Right lobe of liver (tissue), 6 donors: ENCODE data around the gene SEMA4D. TPM values are rescaled to one million over a fixed set of nuclear protein-coding genes. Genes with fewer than 3 reads are reported as not detected.

Experiments used
- ATAC-seq, 4 donors: fragments of 200-7000 bp; cut with Tn5 transposase; one replicate each; pipeline ENCODE4 v1.9.1; 2020; ENCODE audit warnings: mild to moderate bottlenecking in 4 of 4, moderate library complexity in 4 of 4
- DNase-seq, 3 donors: peaks; one replicate each; pipeline ENCODE4 v3.0.0-alpha.2; 2020
- H3K27ac ChIP-seq, 3 donors: fragments of 200-600 bp; one replicate each; pipeline ENCODE4 v1.8.0; 2022
- H3K27me3 ChIP-seq, 2 donors: fragments of 200-600 bp; one replicate each; pipeline ENCODE4 v1.8.0; 2022
- H3K36me3 ChIP-seq, 4 donors: fragments of 200-600 bp; sonication (generic) in 1 of 4; one replicate each; pipeline versions ENCODE4 v1.5.1 to v1.8.0; 2017 to 2022; ENCODE audit warnings: control low read depth in 1 of 4
- H3K4me1 ChIP-seq, 4 donors: fragments of 200-600 bp; sonication (generic) in 1 of 4; one replicate each; pipeline versions ENCODE4 v1.5.1 to v1.8.0; 2017 to 2022; ENCODE audit warnings: control low read depth in 1 of 4
- H3K4me3 ChIP-seq, 3 donors: fragments of 200-600 bp; one replicate each; pipeline ENCODE4 v1.8.0; 2022
- H3K9me3 ChIP-seq, 4 donors: fragments of 200-600 bp; sonication (generic) in 1 of 4; one replicate each; pipeline versions ENCODE4 v1.5.1 to v1.8.0; 2017 to 2022; ENCODE audit warnings: control low read depth in 1 of 4
- CTCF ChIP-seq, 4 donors: fragments of 200-600 bp in 3 of 4; fragments of 450-650 bp in 1 of 4; IDR thresholded peaks; one replicate each; pipeline versions ENCODE4 v1.5.1 to v1.8.0; 2016 to 2022; ENCODE audit warnings: antibody characterized with exemption in 4 of 4, mild to moderate bottlenecking in 2 of 4
- POLR2A ChIP-seq: fragments of 450-650 bp; IDR thresholded peaks from one replicate; pipeline ENCODE4 v1.6.1; 2017; ENCODE audit warnings: antibody characterized with exemption, mild to moderate bottlenecking
- WGBS: methylation state at CpG from one replicate; pipeline ENCODE4 v1.1.6; 2018; ENCODE audit warnings: low coverage, low lambda C conversion rate; ENCODE audit not compliant: insufficient coverage; ENCODE audit errors: missing lambda C conversion rate; 5-methylcytosine and 5-hydroxymethylcytosine counted together
- intact Hi-C, 2 donors: fragments of 100-400 bp; cut with DNase I; formaldehyde crosslinking; loops; one replicate each; pipeline versions ENCODE4 v1.11.2 to v1.14.1; 2022
- total RNA-seq, 6 experiments: library from RNA; depleted of rRNA in 2 of 6; stranded (reverse); fragments of >200 nt in 2 of 6; fragmentation: NEBNext Ultra II Directional in 3 of 6; extraction: Animal tissue kit (Norgen Biotek cat#: 25700) in 3 of 6; gene quantifications; one replicate each; pipeline versions ENCODE4 v1.1.0 to v1.2.4, GENCODE V29; 2016 to 2023
- donor health status: DM: no; HTN: yes; CAD: no.
- donor health status: DM: no; HTN: no; CAD: no.
- donor health status: DM: no; HTN: no; CAD: no.
- donor health status: DM: no; HTN: yes; CAD: no.
- donor health status: DM: no; HTN: yes; CAD: no.

Gene SEMA4D
- total RNA-seq, 6 experiments from 2014 or later = 2.0 to 7.5 (median 3.5) TPM

GRCh38 chr9:89478821-89479668 is 18.9 kb downstream of the SEMA4D start:
- ATAC-seq (no peak), DNase-seq (no peak)
- no peak overlapping the region for H3K4me3 ChIP-seq
- H3K27me3 ChIP-seq = no peaks in the 10 kb centered on the region
- H3K27ac ChIP-seq = no peak overlapping the region
- whole genome bisulfite sequencing = 65% methylated on average over 6 of the region's 16 CpGs
- no peaks in the 10 kb centered on the region for H3K4me1 ChIP-seq
- no peak for TF ChIP-seq CTCF (IDR thresholded peaks at IDR 0.05)
- no peak for TF ChIP-seq POLR2A
- no peaks in the 10 kb centered on the region for H3K9me3 ChIP-seq
- intact Hi-C loops = no loop called here
- no peaks in the 10 kb centered on the region for H3K36me3 ChIP-seq

- Histone ChIP-seq H3K36me3 (no peaks in the 10 kb centered on the region), H3K4me3 (no peak overlapping the region), H3K4me1 (no peaks in the 10 kb centered on the region), H3K27ac (no peak overlapping the region), H3K27me3 (no peaks in the 10 kb centered on the region), H3K9me3 (no peaks in the 10 kb centered on the region)
- ATAC-seq (peak; percentile 57 to 81 (median 64)), DNase-seq (peak in 1 of 3 donors; percentile 19)
- intact Hi-C loops = no loop called here
- 60% methylated on average over 9 of the region's 9 CpGs for WGBS
- no peak for TF ChIP-seq CTCF (IDR thresholded peaks at IDR 0.05)
- TF ChIP-seq POLR2A = no peak
Measured at GRCh38 chr9:89477811-89478630, 19.9 kb downstream of the SEMA4D start.

- Histone ChIP-seq H3K9me3 (no peaks in the 10 kb centered on the region), H3K27me3 (no peaks in the 10 kb centered on the region), H3K36me3 (no peaks in the 10 kb centered on the region), H3K4me1 (no peaks in the 10 kb centered on the region), H3K27ac (no peak overlapping the region), H3K4me3 (no peak overlapping the region)
- ATAC-seq (no peak), DNase-seq (peak in 1 of 3 donors; percentile 25)
- intact Hi-C loops = no loop called here
- WGBS = 58% methylated on average over 7 of the region's 7 CpGs
- no peak for TF ChIP-seq CTCF (IDR thresholded peaks at IDR 0.05)
- TF ChIP-seq POLR2A = no peak
Measured at GRCh38 chr9:89477384-89477783, 20.5 kb downstream of the SEMA4D start.

GRCh38 chr9:89476546-89476945 is 21.4 kb downstream of the SEMA4D start:
- no peaks in the 10 kb centered on the region for H3K36me3 ChIP-seq
- H3K27ac ChIP-seq = no peak overlapping the region
- peak in 1 of 3 donors; percentile 21 for DNase-seq
- intact Hi-C loops = no loop called here
- WGBS = 73% methylated on average over 3 of the region's 7 CpGs
- no peak for TF ChIP-seq POLR2A
- no peak for TF ChIP-seq CTCF (IDR thresholded peaks at IDR 0.05)
- no peak overlapping the region for H3K4me3 ChIP-seq
- ATAC-seq = no peak
- H3K4me1 ChIP-seq = no peaks in the 10 kb centered on the region
- no peaks in the 10 kb centered on the region for H3K9me3 ChIP-seq
- no peaks in the 10 kb centered on the region for H3K27me3 ChIP-seq
